ENCODE results near the gene PTPRN.

PTPRN gene

GRCh38 chr2:219308142-219309101 lies 779 bp downstream of the PTPRN start:
- no peak for DNase-seq (ENCODE audit: extremely low read depth, low read depth)
- H3K4me3 ChIP-seq (replicated peaks; ENCODE audit: low read depth, low read length): peak overlapping the region; percentile 27
- no peak for TF ChIP-seq CTCF (IDR thresholded peaks at IDR 0.05; ENCODE audit: low read depth, low read length, missing control alignments)

- no peak for DNase-seq (ENCODE audit: extremely low read depth, low read depth)
- no peak for TF ChIP-seq CTCF (IDR thresholded peaks at IDR 0.05; ENCODE audit: low read depth, low read length, missing control alignments)
- no peak overlapping the region for H3K4me3 ChIP-seq (replicated peaks; ENCODE audit: low read depth, low read length)
These were observed 3.2 kb downstream of the PTPRN start for GRCh38 chr2:219306047-219306446.

GRCh38 chr2:219304223-219304622 lies 5.0 kb downstream of the PTPRN start:
- no peak for TF ChIP-seq CTCF (IDR thresholded peaks at IDR 0.05; ENCODE audit: low read depth, low read length, missing control alignments)
- no peak for DNase-seq (ENCODE audit: extremely low read depth, low read depth)
- H3K4me3 ChIP-seq (replicated peaks; ENCODE audit: low read depth, low read length): no peak overlapping the region

- TF ChIP-seq CTCF (IDR thresholded peaks at IDR 0.05; ENCODE audit: low read depth, low read length, missing control alignments): no peak
- no peak overlapping the region for H3K4me3 ChIP-seq (replicated peaks; ENCODE audit: low read depth, low read length)
- DNase-seq (ENCODE audit: extremely low read depth, low read depth): no peak
These were observed 6.7 kb downstream of the PTPRN start for GRCh38 chr2:219302412-219302968.

- H3K4me3 ChIP-seq (replicated peaks; ENCODE audit: low read depth, low read length): no peak overlapping the region
- no peak for DNase-seq (ENCODE audit: extremely low read depth, low read depth)
- no peak for TF ChIP-seq CTCF (IDR thresholded peaks at IDR 0.05; ENCODE audit: low read depth, low read length, missing control alignments)
These were observed 9.2 kb downstream of the PTPRN start for GRCh38 chr2:219300022-219300421.

- H3K4me3 ChIP-seq (replicated peaks; ENCODE audit: low read depth, low read length): no peak overlapping the region
- no peak for DNase-seq (ENCODE audit: extremely low read depth, low read depth)
- no peak for TF ChIP-seq CTCF (IDR thresholded peaks at IDR 0.05; ENCODE audit: low read depth, low read length, missing control alignments)
These were observed 9.8 kb downstream of the PTPRN start for GRCh38 chr2:219299372-219299760.
